Activated CD8-positive, alpha-beta memory T cell treated with anti-CD3 and anti-CD28 coated beads, Interleukin-2, amount 10 ng/mL, durations not matched to agents 7 days and 5 days (primary cell): ENCODE results near the gene MUS81. TPM values are rescaled to one million over a fixed set of nuclear protein-coding genes. Genes with fewer than 3 reads are reported as not detected.
A peak's percentile ranks its signal among the peaks of the same experiment; 100 is the strongest.

Source experiments
- ATAC-seq: fragments of 150-1000 bp; cut with Tn5 transposase; one replicate; pipeline ENCODE4 v1.10.0; 2021; ENCODE audit warnings: moderate library complexity
- CTCF ChIA-PET: fragments of 350-600 bp; sonication (Branson Sonifier 250); formaldehyde crosslinking; loops from one replicate; lab custom pipeline; 2021; ENCODE audit warnings: antibody characterized with exemption; lab: Charles Lee
- DNase-seq: peaks from one replicate; pipeline ENCODE4 v3.0.0-alpha.2; 2020
- H3K27ac Mint-ChIP-seq: one replicate; pipeline ENCODE4 v1.8.0; 2021; ENCODE audit warnings: mild to moderate bottlenecking, mixed read lengths
- H3K27me3 Mint-ChIP-seq: one replicate; pipeline ENCODE4 v1.8.0; 2021; ENCODE audit warnings: mixed read lengths
- H3K36me3 Mint-ChIP-seq: one replicate; pipeline ENCODE4 v1.8.0; 2021; ENCODE audit warnings: mild to moderate bottlenecking, mixed read lengths
- H3K4me1 Mint-ChIP-seq: one replicate; pipeline ENCODE4 v1.8.0; 2021; ENCODE audit warnings: mixed read lengths
- H3K4me3 Mint-ChIP-seq: one replicate; pipeline ENCODE4 v1.8.0; 2021; ENCODE audit warnings: mild to moderate bottlenecking, moderate library complexity, mixed read lengths
- H3K9me3 Mint-ChIP-seq: one replicate; pipeline ENCODE4 v1.8.0; 2022; ENCODE audit warnings: low read depth, mixed read lengths
- total RNA-seq, 2 experiments: library from RNA; stranded (reverse); gene quantifications; one replicate each; pipeline ENCODE4 v1.2.3, GENCODE V29; 2021

Gene MUS81
- total RNA-seq, 2 experiments from 2014 or later: 106 to 125 TPM

DNA sequence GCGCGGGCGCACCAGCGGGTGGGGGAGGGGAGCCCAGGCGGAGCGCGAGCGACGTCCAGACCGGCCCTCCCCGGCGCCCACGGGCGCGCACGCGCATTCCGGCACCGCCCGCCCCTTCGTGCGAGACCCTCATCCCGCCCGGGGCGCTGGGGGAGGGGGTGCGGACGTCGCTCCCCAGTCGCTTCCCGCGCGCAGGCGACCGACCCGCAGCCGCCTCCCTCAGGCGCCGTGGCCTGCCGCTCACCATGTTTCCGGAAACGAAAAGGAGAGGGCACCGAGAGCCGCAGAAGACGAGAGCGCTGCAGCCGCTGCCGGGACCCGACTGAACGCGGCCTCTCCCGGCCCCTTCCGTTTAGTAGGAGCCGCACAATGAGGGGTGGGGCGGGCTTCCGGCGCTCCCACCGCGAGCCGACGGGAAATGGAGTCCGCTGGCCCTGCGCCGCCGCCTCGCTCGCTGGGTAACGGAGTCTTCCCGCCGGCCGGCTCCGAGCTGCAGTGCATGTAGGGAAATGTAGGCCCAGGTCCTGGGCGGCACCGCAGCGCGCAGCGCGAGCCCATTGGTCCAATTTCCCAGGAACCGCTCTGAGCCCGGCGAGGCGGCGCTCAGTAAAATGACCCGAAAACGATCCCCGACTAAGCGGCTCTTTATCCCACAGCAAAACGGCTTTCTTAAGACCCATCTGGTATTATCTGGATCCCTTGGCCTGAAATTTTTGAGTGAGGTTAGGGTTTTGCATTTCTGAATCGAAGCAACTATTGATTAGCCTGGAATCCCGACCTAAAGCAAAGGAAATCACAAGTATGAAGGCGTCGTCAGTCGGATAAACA lies 2.2 kb upstream of the MUS81 start, which contains the start of gene CFL1:
Gene CFL1, minus strand, starts transcription at position 328 of the 828 bp plus-strand sequence. Its CDS starts 81 bp downstream, at position 247.
- DNase-seq (peak; percentile 99), ATAC-seq (peak; percentile 63)
- Mint-ChIP-seq H3K27ac (peak within 1 kb of the TSS; percentile 99), H3K4me3 (peak within 1 kb of the TSS; percentile 91), H3K27me3 (no peaks in the 10 kb centered on the region), H3K4me1 (peaks cover 47% of the 10 kb centered on the region), H3K9me3 (no peaks in the 10 kb centered on the region), H3K36me3 (peaks cover 53% of the 10 kb centered on the region)
- CTCF ChIA-PET: interaction anchor here (0.8 to 27.4 kb wide), 9 partner anchors 9 to 150 kb away, joined by 3 to 710 read pairs (median 20); partner anchors contain the start of genes AP5B1, CCDC85B, CTSW and EFEMP2

DNA sequence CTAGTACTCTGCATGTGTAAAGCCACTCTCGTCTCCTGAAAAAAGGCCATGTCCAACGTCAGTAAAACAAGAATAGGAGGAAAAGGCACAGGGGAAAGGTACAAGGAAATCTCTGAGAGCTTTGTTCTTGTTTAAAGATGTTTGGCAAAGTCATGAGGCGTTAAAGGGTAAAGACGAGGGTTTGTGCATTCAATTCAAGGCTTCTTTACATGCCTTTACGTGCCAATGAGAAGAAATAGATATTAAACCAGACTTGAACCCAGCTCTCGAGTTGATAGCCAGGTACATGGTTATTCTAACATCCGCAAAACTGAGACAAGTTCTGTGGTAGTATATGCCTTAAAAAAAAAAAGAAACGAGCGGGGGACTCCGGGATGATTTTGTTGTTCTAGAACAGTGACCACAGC lies 1.5 kb upstream of the MUS81 start:
- Mint-ChIP-seq H3K4me1 (peaks cover 52% of the 10 kb centered on the region), H3K9me3 (no peaks in the 10 kb centered on the region), H3K36me3 (peaks cover 52% of the 10 kb centered on the region), H3K27ac (peak overlapping the region; percentile 99), H3K27me3 (no peaks in the 10 kb centered on the region), H3K4me3 (peak overlapping the region; percentile 91)
- CTCF ChIA-PET: interaction anchor here (0.8 to 27.4 kb wide), 10 partner anchors 10 to 286 kb away, joined by 3 to 710 read pairs (median 14); partner anchors contain the start of genes AP5B1, CCDC85B, CTSW and EFEMP2
- no peak for ATAC-seq
- DNase-seq: no peak

DNA sequence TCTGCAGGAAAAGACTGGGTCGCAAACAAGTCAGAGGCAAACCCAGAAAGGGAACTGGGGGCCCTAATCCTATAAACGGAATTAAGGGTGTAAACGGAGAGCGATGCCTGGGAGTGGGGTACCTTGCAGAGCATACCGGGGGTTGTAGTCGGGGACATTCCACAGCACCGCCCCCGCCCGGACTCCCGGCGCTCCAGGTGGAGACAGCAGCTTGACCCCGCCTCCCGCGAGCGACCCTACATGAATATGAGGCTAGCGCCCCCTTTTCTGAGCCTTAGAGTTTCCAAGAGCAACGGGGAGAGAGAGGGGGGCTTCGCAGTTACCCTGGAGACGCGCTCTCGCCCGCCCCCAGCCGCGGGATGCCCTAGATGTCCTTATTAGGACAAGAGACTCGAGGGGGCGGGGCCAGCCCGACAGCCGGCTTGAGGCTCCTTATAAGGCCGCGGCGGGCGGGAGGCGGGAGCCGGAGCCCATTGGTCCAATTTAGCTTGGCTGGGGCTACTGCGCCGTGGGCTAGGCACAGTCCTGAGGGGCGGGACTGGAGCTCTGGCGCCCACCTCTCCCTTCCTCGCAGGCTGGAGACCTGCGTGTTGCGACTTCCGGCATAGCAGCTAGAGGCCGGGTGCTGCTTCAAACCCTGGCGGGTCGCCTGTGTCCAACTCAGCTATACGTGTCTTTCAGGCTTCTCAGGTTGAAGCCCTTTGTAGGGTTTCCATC lies 980 bp upstream of the MUS81 start:
- Mint-ChIP-seq H3K27ac (peak overlapping the region; percentile 99), H3K9me3 (no peaks in the 10 kb centered on the region), H3K4me1 (peaks cover 51% of the 10 kb centered on the region), H3K36me3 (peaks cover 48% of the 10 kb centered on the region), H3K27me3 (no peaks in the 10 kb centered on the region), H3K4me3 (peak overlapping the region; percentile 91)
- CTCF ChIA-PET: interaction anchor here (0.8 to 27.4 kb wide), 28 partner anchors 9 to 360 kb away, joined by 3 to 710 read pairs (median 5); partner anchors contain the start of genes AP5B1, BANF1, CCDC85B and CTSW
- peak; percentile 100 for DNase-seq
- peak; percentile 71 for ATAC-seq

DNA sequence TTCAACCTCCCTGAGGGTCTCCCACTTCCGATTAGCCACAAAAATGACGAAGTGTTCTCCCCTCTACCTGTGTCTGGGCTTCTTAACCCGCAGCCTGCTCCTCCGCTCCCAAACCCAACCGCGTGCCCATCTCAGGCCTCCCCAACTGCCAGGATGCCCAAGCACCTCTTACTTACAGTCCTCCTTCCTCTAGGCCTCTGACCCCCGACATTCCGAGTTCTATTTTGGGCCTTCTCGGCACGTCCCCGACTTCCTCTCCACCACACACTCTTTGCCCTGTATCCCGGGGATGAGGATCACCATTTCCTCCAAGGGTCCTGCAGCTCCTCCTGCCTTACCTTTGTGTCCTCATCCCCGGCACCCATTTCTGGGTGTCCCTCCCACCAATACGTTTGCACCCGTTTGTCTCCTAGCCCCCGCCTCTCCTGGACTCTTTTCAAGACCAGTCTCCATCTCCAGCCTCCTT lies 388 bp upstream of the MUS81 start:
- Mint-ChIP-seq H3K27me3 (no peaks in the 10 kb centered on the region), H3K9me3 (no peaks in the 10 kb centered on the region), H3K4me1 (peaks cover 46% of the 10 kb centered on the region), H3K27ac (peak overlapping the region; percentile 99), H3K36me3 (peaks cover 42% of the 10 kb centered on the region), H3K4me3 (peak overlapping the region; percentile 91)
- ATAC-seq: peak; percentile 0
- CTCF ChIA-PET: interaction anchor here (0.7 to 27.4 kb wide), 29 partner anchors 9 to 360 kb away, joined by 3 to 710 read pairs (median 5); partner anchors contain the start of genes AP5B1, BANF1, CCDC85B and CTSW
- DNase-seq: no peak

DNA sequence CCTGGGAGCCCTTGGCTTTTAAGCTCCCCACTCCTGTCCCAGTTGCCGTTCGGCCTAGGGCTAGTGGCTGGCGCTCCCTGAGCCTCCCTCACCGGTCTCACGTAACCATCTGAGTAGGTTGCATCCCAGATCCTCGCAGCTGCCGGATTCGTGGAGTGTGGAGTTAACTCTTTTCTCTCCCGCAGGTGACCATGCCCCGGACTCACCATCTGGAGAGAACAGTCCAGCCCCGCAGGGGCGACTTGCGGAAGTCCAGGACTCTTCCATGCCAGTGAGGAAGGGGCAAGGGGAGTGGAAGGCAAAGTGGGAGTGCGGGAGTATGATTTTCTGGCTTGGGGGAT lies 902 bp downstream of the MUS81 start:
- peaks cover 37% of the 10 kb centered on the region for H3K36me3 Mint-ChIP-seq
- H3K9me3 Mint-ChIP-seq: no peaks in the 10 kb centered on the region
- ATAC-seq (no peak), DNase-seq (no peak)
- H3K4me1 Mint-ChIP-seq: peaks cover 35% of the 10 kb centered on the region
- CTCF ChIA-PET: interaction anchor here (0.7 to 27.4 kb wide), 14 partner anchors 9 to 198 kb away, joined by 3 to 710 read pairs (median 4); partner anchors contain the start of genes AP5B1, BANF1, CCDC85B and CTSW
- no peaks in the 10 kb centered on the region for H3K27me3 Mint-ChIP-seq
- H3K4me3 Mint-ChIP-seq: peak overlapping the region; percentile 91
- H3K27ac Mint-ChIP-seq: peak overlapping the region; percentile 99

DNA sequence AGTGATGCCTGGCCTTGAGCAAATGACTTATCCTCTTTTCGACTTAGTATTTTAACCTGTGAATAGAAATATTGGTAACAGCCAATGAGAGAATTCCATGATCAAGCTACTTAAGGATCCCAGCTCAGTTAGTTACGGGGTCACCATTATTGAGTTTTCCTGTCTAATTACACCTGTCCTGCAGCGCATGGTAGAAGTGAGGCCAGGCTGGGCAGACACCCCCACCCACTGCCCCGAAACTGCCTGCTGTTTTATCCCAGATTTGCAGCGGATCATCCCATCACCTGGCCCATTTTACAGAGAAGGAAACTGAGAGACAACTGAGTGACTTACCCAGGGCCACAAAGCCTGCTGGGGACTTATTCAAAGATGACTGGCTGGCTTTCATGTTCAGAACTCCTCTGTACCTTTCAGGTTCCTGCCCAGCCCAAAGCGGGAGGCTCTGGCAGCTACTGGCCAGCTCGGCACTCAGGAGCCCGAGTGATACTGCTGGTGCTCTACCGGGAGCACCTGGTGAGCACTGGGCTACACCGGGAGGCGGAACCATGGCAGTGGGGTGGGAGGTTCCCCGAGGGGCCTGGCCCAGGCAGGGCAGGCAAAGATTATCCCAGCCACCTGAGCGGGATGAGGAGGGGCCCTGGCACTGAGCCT lies 1.4 kb downstream of the MUS81 start:
- H3K9me3 Mint-ChIP-seq: no peaks in the 10 kb centered on the region
- H3K4me1 Mint-ChIP-seq: peaks cover 30% of the 10 kb centered on the region
- H3K27me3 Mint-ChIP-seq: no peaks in the 10 kb centered on the region
- peak overlapping the region; percentile 99 for H3K27ac Mint-ChIP-seq
- CTCF ChIA-PET: interaction anchor here (0.8 to 27.4 kb wide), 12 partner anchors 10 to 183 kb away, joined by 3 to 710 read pairs (median 6); partner anchors contain the start of genes AP5B1, BANF1, CCDC85B and CTSW
- H3K36me3 Mint-ChIP-seq: peaks cover 33% of the 10 kb centered on the region
- DNase-seq (no peak), ATAC-seq (no peak)
- H3K4me3 Mint-ChIP-seq: peak overlapping the region; percentile 91

DNA sequence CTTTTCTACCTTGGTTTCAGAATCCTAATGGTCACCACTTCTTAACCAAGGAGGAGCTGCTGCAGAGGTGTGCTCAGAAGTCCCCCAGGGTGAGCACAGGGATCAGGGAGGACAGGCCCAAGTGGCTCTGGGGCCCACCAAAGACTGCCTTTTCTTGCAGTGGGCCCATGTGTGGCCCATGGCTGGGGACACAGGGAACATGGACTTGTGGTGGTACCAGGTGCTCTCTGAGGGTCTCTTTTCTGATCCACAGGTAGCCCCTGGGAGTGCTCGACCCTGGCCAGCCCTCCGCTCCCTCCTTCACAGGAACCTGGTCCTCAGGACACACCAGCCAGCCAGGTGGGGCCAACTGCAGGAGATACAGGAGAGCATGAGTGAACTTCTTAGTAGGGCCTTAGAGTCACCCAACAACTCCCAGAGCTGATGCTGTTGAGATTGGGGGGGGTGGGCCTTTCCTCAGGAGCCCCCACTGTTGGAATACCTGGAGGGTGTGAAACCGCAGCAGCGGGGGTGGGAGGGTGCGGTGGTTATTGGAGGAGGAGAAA lies 2.0 kb downstream of the MUS81 start:
- H3K27me3 Mint-ChIP-seq: no peaks in the 10 kb centered on the region
- H3K36me3 Mint-ChIP-seq: peaks cover 36% of the 10 kb centered on the region
- peak overlapping the region; percentile 35 for H3K27ac Mint-ChIP-seq
- peaks cover 27% of the 10 kb centered on the region for H3K4me1 Mint-ChIP-seq
- peak overlapping the region; percentile 53 for H3K4me3 Mint-ChIP-seq
- ATAC-seq: no peak
- H3K9me3 Mint-ChIP-seq: no peaks in the 10 kb centered on the region
- CTCF ChIA-PET: interaction anchor here (1.4 to 27.4 kb wide), 4 partner anchors 9 to 183 kb away, joined by 3 to 710 read pairs (median 44); partner anchors contain the start of genes CCDC85B, CTSW, EFEMP2 and FIBP
- DNase-seq: no peak

DNA sequence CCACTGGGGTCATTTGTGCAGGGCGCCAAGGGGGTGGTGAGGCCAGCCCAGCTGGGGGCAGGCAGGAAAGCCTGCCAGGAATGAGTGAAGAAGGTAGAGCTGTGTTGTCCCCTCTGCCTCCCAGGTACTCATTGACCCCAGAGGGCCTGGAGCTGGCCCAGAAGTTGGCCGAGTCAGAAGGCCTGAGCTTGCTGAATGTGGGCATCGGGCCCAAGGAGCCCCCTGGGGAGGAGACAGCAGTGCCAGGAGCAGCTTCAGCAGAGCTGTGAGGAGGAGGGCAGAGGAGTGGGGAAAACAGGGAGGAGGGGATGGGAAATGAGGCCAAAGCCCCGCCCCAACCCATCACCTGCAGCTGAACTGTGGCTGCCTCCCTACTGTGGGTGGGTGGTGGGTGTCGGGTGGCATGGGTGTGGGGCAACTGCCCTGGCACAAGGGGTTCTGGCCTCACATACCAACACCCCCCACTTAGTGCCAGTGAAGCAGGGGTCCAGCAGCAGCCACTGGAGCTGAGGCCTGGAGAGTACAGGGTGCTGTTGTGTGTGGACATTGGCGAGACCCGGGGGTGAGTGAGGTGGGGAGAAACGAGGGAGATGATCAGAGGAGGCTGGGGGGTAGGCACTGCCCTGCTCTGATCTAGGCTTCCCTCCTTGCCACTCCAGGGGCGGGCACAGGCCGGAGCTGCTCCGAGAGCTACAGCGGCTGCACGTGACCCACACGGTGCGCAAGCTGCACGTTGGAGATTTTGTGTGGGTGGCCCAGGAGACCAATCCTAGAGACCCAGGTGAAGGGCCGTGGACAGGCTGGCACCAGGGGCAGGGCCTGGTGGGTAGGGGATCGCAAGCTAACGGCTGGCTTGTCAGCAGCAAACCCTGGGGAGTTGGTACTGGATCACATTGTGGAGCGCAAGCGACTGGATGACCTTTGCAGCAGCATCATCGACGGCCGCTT lies 3.0 kb downstream of the MUS81 start:
- peaks cover 27% of the 10 kb centered on the region for H3K4me1 Mint-ChIP-seq
- DNase-seq: no peak
- H3K36me3 Mint-ChIP-seq: peaks cover 38% of the 10 kb centered on the region
- H3K27me3 Mint-ChIP-seq: no peaks in the 10 kb centered on the region
- CTCF ChIA-PET: interaction anchor here (1.6 to 27.4 kb wide), 3 partner anchors 8 to 27 kb away, joined by 6 to 710 read pairs (median 83); partner anchors contain the start of genes CCDC85B, CTSW, EFEMP2 and FIBP
- H3K27ac Mint-ChIP-seq: peak overlapping the region; percentile 35
- H3K4me3 Mint-ChIP-seq: peak overlapping the region; percentile 53
- no peak for ATAC-seq
- H3K9me3 Mint-ChIP-seq: no peaks in the 10 kb centered on the region

DNA sequence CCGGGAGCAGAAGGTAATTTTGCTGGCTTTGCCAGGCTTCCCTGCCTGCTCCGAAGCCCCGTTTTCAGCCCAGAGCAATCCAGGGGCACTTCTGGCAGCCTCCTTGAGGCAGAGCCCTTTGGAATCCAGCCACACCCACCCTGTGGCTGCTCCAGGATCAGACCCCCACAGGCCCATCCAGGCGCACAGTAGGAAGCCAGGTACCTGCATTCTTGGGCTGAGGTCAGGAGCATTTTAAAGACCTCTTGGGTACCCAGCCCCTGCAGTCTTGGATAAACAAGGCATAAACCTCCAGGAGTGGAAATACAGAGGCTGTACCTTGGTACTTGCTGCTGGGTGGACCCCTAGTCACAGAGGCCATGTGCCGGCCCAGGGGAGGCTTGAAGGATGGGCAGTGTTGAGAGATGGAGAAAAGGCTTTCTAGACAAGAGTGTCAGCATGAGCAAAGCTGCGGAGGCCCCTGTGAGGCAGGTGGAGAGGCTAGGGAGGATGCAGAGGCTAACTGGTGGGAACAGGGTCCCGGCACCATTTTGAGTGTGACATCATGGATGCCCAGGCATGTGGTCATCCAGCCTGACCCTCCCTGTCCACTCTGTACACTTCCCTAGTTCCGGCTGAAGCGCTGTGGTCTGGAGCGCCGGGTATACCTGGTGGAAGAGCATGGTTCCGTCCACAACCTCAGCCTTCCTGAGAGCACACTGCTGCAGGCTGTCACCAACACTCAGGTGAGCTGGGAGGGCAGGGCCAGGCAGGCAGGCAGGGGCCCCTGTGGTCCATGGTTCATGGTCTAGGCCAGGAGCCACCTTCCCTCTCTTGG lies 3.9 kb downstream of the MUS81 start:
- Mint-ChIP-seq H3K4me1 (peaks cover 27% of the 10 kb centered on the region), H3K36me3 (peaks cover 38% of the 10 kb centered on the region), H3K4me3 (no peak overlapping the region), H3K9me3 (no peaks in the 10 kb centered on the region), H3K27ac (no peak overlapping the region), H3K27me3 (no peaks in the 10 kb centered on the region)
- ATAC-seq (no peak), DNase-seq (no peak)
- CTCF ChIA-PET: interaction anchor here (27.4 kb wide), 1 partner anchor 26 kb away, joined by 710 read pairs; the partner anchor contains the start of genes CCDC85B, CTSW, FIBP and FOSL1

DNA sequence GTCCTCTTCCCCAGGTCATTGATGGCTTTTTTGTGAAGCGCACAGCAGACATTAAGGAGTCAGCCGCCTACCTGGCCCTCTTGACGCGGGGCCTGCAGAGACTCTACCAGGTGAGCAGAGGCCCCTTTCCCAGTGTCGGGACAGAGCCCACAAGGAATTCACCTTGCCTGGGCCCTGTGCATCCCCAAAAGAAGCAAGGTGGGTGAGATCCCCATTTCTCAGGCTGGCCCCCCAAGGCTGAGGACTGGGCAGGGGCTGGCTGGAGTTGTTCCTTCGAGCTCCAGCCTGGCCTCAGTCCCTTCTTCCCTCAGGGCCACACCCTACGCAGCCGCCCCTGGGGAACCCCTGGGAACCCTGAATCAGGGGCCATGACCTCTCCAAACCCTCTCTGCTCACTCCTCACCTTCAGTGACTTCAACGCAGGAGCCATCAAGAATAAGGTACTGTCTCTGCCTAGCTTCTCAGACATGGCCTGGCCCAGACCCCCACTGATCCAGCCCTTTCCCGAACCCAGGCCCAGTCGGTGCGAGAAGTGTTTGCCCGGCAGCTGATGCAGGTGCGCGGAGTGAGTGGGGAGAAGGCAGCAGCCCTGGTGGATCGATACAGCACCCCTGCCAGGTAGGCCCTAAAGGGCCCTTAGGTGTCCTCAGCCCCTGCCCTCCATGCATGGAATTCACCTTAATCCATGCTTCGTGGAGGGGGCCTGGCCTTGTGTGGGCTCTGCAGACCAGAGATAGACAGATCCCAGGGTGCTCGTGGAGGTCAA lies 4.7 kb downstream of the MUS81 start:
- H3K4me1 Mint-ChIP-seq: peaks cover 29% of the 10 kb centered on the region
- CTCF ChIA-PET: interaction anchor here (27.4 kb wide), 1 partner anchor 26 kb away, joined by 710 read pairs; the partner anchor contains the start of genes CCDC85B, CTSW, FIBP and FOSL1

More for the DNA sequence above, 4.7 kb downstream of the MUS81 start:
- ATAC-seq: no peak
- no peak for DNase-seq
- H3K9me3 Mint-ChIP-seq: no peaks in the 10 kb centered on the region
- no peak overlapping the region for H3K4me3 Mint-ChIP-seq
- no peaks in the 10 kb centered on the region for H3K27me3 Mint-ChIP-seq
- peaks cover 38% of the 10 kb centered on the region for H3K36me3 Mint-ChIP-seq
- no peak overlapping the region for H3K27ac Mint-ChIP-seq
